ENCODE data around the gene EFNA3.

EFNA3 gene

DNA sequence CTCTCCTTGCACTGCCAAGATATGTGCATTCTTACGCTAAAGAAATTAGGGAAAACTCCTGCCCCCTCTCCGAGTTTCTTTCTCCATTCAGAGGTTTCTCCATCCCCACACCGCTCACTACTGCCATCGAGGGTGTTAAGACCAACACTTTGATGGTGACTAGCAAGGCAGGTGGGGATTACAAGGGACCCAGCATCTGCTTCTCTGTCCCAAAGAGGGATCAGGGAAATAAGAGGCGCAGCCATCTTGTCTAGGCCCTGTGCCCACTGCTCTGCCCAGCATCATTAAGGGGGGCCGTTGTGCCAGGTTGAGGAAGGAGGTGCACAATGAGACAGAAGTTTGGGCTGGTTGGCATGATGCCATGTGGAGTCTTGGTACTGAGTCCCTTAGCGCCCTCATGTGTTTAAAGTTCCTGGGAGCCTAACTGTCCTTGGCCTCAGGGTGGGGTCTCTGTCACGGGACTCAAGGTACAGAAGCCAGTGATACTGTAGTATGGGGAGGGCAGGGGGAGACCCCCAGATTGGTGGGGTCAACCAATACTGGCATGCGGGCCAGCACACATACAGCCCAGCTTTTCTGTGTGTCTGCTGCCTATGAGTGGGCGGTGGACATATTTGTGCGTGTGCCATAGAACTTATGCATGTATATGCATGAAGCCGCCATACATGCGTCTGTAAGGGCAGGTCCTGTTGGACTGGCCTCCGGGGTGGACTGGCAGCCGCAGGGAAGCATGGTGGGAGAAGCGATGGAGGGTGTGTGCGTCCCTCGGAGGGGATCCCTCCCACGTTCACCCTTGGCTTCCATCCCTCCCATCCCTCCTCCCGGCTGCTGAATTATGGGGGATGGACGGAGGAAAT, 5.5 kb downstream of the EFNA3 start:
- no peak for DNase-seq (ENCODE audit: low read depth)

GRCh38 chr1:155084722-155085503, 6.3 kb downstream of the EFNA3 start:
- DNase-seq (ENCODE audit: low read depth): peak; percentile 58

DNA sequence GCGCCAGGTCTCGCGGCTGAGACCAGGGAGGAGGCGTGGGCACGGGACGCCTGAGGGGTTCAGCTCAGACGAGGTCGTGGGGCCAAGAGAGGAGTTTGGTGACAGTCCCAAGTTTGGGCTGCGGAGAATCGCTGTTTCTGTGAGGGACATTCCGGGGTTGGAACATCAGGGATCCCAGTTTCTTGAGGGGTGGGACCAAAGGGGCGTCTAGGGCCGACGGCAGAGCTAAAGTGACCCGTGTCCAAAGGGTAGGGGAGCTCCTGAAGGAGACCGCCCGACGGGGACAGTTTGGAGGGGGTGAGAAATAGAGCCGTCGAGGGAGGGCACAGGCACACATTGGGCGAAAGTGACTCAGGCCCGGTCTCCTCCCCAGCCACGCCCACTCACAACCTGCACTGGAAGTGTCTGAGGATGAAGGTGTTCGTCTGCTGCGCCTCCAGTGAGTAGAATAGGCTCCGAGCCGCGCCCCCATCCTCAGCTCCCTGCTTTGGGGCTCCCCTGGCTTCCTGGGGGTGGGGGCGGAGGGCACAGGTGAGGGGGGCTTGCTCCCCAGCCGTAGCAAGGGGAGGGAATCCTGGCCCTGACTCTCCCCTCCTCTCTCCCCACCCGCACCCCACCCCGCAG, 7.0 kb downstream of the EFNA3 start:
- DNase-seq (ENCODE audit: low read depth): no peak

DNA sequence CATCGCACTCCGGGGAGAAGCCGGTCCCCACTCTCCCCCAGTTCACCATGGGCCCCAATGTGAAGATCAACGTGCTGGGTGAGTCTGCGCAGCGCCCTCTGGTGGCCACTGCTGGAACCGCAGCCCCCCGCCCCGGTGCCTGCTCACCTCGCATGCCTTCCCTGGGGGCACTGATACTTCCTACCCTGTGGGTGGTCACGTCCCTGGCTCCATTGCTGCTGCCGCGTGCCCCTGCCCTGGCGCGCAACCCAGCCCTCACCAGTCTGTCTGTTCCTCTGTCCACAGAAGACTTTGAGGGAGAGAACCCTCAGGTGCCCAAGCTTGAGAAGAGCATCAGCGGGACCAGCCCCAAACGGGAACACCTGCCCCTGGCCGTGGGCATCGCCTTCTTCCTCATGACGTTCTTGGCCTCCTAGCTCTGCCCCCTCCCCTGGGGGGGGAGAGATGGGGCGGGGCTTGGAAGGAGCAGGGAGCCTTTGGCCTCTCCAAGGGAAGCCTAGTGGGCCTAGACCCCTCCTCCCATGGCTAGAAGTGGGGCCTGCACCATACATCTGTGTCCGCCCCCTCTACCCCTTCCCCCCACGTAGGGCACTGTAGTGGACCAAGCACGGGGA, 7.6 kb downstream of the EFNA3 start:
- no peak for DNase-seq (ENCODE audit: low read depth)

DNA sequence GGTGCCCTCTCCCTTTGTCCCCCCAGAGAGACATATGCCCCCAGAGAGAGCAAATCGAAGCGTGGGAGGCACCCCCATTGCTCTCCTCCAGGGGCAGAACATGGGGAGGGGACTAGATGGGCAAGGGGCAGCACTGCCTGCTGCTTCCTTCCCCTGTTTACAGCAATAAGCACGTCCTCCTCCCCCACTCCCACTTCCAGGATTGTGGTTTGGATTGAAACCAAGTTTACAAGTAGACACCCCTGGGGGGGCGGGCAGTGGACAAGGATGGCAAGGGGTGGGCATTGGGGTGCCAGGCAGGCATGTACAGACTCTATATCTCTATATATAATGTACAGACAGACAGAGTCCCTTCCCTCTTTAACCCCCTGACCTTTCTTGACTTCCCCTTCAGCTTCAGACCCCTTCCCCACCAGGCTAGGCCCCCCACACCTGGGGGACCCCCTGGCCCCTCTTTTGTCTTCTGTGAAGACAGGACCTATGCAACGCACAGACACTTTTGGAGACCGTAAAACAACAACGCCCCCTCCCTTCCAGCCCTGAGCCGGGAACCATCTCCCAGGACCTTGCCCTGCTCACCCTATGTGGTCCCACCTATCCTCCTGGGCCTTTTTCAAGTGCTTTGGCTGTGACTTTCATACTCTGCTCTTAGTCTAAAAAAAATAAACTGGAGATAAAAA, 8.4 kb downstream of the EFNA3 start:
- no peak for DNase-seq (ENCODE audit: low read depth)

DNA sequence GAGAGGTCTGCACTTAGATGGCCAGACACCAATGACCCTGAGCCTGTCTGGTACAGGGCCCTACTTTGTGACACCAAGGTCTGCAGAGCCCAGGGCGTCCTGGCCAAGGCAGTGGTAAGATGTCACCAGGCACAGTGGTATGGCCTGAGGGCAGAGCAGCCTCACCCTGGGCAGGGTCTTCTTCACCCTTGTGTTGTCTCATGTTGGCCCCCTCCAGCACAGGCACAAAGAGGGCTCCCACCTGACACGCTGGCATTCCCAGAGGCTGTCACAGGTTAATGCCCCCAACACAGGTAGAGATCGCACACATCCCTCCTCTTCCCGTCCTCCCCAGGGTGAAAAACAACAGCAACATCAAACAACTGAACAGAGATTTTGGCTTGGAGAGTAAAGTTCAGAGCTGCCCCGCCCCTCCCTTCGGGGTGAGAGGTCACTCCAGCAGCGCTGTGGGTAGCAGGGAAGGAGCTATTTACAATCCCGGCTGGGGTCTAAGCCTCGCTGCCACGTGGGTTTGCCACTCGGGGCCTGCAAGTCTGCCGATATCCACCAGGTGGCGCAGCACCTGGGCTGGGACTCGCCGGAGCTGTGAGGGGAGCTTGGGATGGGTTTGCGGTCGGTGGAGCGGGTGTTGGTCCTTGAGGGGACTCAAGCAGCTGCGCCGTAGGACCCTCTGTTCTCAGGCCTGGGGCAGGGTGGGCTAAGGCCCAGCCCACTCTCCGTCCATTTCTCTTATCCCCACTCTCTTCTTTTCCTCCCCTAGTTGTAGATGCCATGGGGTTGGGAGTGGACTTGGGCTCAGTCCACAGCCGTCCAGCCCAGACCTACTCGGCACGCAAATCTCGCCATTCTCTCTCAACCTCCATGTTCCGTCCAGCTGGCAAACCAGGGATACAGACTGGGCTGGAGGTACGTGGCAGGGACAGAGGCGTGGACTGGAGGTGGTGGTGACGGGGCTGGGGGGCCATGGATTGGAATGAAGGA, 12.7 kb downstream of the EFNA3 start:
- DNase-seq (ENCODE audit: low read depth): no peak

DNA sequence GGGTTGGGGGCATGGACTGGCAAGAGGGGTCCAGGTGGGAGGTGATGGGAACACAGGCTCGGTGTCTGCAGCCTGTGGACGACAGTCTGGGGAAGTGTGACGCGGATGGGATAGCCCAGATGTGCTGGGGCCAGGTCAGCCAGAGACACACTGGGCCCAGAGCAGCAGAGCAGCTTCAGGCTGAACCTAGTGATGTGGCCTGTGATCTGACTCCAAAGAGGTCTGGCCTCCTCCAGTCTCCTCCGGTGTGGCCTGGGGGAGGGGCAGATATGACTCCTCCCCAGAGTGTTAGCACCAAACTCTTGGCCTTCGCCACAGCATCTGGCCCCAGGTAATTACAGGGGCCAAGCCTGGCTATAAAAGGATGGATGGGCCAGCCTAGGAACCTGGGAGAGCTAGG, 13.5 kb downstream of the EFNA3 start:
- no peak for DNase-seq (ENCODE audit: low read depth)

- DNase-seq (ENCODE audit: low read depth): no peak
These were observed 14.0 kb downstream of the EFNA3 start for GRCh38 chr1:155092641-155093040.

- no peak for DNase-seq (ENCODE audit: low read depth)
These were observed 15.4 kb downstream of the EFNA3 start for GRCh38 chr1:155093911-155094621.

DNA sequence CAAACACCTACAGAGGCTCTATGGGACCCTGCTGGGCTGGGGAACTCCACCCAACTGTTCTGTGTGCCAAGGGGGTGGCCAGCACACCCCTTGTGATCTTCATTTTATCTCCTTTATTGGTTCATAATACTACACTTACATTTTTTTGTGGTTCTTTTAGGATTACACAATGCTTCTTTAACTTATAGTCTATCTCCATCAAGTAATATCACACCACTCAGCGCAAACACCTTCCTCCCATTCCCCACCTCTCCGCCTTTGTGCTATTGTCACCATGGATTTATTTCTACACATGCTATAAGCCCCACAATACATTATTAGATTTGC, 15.9 kb downstream of the EFNA3 start:
- no peak for DNase-seq (ENCODE audit: low read depth)

DNA sequence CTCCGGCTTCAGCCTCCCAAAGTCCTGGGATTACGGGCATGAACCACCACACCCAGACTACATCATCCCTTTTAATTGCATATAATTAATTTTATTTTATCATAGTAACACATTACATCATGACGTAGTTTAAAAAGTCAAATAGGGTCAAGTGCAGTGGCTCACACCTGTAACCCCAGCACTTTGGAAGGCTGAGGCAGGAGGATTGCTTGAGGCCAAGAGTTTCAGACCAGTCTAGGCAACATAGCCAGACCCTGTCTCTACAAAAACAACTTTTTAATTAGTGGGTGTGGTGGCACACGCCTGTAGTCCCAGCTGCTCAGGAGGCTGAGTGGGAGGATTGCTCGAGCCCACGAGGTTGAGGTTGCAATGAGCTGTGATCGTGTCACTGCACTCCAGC, 20.7 kb downstream of the EFNA3 start:
- no peak for DNase-seq (ENCODE audit: low read depth)

- no peak for DNase-seq (ENCODE audit: low read depth)
These were observed 24.7 kb downstream of the EFNA3 start for GRCh38 chr1:155103325-155103724.

DNA sequence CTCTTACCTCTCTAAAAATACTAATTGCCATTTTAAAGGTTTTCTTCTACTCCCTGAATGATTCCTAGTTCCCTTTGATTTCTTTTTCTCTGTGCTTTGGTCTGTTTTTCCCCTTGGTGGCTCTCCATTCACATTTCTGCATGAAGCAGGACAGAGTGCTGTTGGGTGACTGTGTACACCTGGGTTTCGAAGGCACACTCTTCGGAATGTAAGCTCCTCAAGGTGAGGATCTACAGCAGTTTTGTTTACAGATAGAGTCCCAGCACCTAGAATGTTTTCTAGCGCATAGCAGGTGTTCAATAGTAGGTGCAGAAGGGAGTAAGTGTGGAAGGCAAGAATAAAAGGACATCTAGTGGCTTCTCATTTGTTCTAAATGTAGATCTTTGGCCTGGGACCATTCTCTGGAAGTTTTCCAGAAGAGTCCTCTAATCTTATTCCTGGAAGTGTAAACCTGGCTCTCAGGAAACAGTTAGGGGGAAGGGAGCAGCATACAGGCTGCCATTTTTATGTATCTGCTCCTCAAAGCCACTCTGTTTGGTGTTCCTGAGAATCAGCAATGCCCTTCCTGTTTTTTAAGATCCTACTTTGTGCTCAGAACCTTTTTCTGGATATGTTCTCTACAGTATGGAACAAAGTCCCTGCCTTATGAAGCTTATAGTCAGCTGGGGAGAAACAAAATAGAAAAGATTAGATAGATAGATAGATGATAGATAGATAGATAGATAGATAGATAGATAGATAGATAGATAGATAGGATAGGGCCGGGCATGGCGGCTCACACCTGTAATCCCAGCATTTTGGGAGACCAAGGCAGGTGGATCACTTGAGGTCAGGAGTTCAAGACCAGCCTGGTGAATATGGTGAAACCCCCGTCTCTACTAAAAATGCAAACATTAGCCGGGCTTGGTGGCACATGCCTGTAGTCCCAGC, 26.2 kb downstream of the EFNA3 start:
- no peak for DNase-seq (ENCODE audit: low read depth)

DNA sequence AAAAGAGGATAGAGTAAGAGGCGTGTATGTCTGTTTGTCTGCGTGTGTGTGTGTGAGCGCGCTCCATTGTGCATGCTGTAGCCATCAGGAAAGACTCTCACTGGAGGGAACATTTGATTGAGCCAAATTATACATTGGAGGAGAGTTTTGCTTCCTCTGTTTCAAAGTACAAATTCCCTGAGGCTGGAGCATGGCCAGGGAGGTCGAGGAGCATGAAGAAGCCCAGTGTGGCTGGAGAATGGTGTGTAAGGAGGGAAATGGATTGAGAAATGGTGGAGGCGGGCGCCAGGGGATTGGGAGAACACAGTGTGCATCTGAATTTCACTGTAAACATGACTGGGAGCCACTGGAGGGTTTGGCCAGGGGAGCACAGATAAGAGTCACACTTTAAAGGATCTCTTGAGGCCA, 27.0 kb downstream of the EFNA3 start:
- DNase-seq (ENCODE audit: low read depth): no peak

GRCh38 chr1:155106862-155107261, 28.2 kb downstream of the EFNA3 start:
- DNase-seq (ENCODE audit: low read depth): no peak

DNA sequence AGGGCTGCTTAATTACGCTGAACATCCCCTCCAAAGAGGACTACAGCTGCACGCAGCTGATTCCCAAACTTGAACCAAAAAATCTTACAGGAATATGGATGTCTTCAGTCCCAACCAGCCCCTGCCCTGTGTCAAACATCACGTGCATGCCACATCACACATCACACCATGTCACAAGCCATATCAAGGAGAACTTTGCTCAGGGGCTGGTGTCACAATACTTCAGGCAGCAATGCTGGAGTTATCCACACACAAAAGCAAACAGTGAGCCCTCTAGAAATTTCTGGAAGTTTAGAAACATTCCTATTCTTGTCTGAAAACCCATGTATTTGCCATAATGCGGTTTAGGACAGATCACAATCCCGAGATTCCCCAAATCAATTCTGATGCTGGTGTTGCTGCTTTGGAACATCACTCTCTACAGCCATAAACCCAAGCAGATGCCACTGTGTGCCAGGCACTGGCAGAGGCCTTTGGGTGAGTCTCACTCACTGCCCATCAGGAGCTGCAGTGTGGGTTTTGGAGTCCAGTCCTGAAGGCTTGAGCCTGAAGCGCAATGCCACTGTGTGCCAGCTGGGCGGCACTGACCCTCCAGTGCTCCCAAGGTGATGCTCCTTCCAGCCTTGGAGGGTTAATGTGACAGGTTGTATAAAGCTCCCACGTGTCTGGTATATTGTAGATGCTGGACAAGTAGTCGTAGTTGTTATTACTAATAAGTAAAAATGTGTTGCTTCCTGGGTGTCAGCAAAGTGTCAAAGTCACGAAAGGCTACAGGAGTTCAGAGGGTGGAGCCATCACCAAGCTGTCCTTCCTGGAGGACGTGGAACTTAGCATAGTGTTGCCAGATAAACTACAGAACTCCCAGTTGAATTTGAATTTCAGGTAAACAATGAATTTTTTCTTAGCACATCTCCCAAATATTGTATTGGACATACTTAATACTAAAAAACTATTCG, 28.9 kb downstream of the EFNA3 start:
- DNase-seq (ENCODE audit: low read depth): no peak

DNA sequence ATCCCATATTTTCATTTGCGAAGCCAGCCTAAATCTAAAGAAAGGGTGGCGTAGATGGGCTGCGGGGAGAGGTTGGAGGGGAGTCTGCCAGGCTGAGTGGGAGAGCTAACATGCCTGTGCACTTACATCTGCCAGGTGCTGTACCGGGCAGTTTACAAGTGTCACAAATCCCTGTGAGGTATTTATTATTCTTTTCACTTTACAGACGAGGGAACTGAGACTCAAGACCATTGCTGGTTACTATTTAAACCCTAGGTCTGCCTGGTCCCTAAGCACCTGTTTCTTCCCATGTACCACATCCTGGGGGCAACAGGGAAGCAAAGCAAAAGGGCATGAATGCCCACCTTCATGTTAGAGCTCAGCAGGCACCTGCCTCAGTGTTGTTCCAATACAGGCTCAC, 29.7 kb downstream of the EFNA3 start:
- no peak for DNase-seq (ENCODE audit: low read depth)

GRCh38 chr1:155110381-155110780, 31.7 kb downstream of the EFNA3 start:
- no peak for DNase-seq (ENCODE audit: low read depth)
